GM18507 (cell line): ENCODE data around the gene CRACR2A.

ENCODE experiments used
- DNase-seq: peaks from one replicate; pipeline ENCODE4 v3.0.0; 2011; ENCODE audit warnings: low read depth; ENCODE audit not compliant: insufficient read length; ENCODE audit errors: extremely low spot score
- FAIRE-seq: peaks from 2 replicates; lab custom pipeline; 2011; peaks lifted over from hg19 to GRCh38; lab: Jason Lieb, UNC

The CRACR2A gene

DNA sequence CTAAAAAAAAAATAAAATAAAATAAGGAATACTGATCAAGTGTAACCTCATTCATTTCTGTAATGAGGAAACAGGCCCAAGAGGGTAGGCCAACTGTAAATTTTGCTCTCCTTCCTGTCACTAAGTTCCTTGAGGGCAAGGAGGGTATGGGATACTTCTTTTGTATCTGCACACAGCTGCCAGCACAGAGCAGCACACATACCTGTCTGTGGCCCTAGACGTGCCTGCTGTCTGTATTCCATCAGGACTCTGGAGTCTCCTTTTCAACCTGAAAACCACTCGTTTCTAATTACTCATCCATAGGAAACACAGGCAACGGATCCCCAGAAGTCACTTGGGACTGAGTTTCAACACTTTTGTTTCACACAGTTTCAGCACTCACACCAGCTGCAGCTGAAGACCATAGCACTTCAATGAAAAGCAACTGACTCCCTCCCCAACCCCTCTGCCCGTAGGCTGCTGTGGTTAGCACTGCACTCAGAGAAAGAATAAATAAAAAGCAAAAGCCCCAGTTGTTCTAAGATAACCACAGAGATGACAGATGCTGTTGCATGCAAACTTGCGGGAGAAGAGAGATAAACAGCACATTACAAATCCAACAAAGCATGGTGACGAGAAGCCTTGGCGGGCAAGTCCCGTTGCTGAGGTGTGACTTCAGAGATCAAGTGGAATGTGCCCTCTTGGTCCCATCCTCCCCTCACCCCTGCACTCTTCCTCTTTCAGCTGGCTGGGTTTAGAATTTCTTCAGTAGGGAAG is 24.9 kb downstream of the CRACR2A start:
- FAIRE-seq = peak; percentile 88
- no peak for DNase-seq

DNA sequence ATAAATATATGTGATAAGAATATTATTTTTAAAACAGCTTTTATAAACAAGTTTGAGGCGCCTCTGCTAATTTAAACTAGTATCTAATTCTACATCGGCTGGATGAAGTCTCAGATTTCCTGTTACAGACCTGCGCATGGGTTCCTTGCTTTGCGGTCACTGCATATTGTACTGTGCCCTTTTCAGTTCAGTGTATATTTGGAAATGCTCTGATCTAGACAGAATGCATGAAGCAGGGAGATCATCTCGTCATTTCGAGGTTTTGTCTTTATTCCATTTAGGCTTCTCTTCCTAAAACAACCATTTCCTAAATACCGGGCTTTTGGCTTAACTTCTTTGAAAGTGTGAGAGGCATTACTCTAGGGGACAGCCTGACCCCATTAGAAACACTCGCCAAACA is 25.6 kb downstream of the CRACR2A start:
- FAIRE-seq (no peak), DNase-seq (no peak)

DNA sequence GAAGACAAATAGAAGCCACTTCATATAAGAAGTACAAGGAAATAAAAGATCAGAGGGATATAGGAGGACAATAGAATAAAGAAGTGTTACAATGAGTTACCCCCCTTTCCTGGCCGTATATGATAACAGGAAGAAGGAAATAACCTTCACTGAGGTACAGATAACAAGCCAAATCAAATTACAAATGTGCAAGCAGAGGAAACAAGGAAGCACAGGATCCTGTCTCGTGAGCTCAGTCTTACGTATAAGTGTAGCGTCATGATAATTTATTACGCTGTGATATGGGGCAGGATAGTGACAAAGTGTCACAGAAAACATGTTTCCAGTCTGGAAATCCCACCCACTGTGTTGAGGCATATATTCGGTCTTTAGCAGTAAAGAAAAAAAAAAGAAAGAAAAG is 26.5 kb downstream of the CRACR2A start:
- no peak for FAIRE-seq

DNA sequence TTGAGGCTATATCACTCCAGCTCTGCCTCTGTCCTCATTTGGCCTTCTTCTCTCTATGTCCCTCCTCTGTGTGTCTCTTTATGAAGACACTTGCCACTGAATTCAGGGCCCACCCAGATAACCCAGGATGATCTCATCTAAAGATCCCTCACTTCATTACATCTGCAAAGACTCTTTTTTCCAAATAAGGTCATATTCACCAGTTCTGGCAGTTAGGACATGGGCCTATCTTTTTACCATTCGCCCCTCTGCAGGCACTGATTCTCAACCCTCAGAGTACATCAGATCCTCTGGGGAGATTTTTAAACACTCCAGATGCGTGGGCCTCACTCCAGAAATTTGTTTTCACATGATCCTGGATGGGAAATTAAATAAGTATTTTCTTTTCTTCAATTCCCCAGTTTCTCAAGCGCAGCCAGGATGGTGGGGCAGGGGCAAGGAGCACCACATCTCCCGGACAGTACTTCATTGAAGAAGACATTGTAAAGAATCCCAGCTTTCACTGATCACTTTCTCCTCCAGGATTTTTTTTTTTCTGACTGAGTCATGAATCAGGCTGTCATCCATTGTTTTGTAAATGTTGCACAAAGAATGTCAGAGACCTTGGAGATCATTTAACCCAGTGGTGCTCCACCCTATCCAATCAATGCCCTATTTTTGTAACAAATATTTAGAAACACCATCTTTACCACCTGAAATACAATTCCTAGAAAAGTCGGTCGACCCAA is 27.4 kb downstream of the CRACR2A start:
- DNase-seq (no peak), FAIRE-seq (no peak)

More for the DNA sequence above, 26.5 kb downstream of the CRACR2A start:
- no peak for DNase-seq

DNA sequence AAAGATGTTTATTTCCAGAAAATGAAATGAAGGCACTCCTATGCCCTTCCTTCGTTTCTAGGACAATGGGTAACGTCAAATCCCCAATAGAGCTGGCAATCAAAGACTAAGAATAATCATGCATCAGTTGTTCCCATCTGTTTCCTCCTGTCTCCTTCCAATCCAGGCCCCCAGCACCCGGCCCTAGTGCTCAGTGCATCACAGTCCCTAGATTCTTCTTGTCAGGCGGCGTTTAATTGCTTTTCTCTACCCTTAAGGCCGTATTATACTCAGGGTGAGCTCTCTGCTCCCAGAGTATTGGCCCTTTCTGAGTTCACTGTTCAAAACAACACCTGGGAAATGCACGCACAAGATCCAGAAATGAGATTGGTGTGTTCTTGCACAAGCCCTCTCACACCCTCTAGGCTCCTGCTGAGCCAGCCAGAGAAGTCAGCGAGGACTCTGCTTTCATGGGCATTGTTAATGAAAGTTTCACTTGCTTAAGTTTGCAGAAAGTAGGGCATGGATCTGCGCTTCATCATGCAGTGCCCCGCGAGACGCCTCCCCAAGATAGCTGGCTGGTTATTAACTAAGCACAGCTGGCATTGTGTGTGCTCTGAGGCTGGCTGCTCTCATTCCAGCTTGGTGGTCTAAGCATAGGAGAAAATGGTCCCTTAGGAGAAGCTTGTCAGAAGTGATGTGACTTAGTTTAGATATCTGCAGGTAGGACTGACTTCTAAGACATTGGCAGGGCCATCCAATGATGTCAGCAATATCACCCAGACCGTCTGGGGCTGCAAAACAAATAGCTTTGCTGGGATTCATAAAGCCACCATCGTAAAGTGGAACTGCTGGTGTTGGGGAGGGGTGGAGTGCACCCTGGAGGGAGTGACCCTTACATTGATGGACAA is 28.7 kb downstream of the CRACR2A start:
- DNase-seq = no peak
- FAIRE-seq = no peak

DNA sequence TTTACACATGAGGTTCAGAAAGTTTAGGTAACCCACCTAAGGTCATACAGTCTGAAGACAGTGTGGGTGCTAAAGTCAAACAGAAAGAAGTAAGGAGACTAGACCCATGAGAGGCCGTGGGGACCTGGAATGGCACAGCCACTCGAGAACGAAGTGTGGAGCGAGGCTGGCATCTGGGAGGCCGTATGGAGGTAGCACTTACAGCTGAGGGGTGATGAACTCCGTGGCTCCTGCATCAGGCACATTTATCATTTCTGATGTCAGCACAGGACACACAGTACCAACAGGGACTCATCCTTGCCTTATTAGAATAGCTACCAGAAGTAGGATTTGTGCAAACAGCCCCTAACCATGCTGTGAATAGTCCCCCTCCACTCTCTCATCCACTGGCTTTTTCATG is 30.5 kb downstream of the CRACR2A start:
- DNase-seq (no peak), FAIRE-seq (no peak)

DNA sequence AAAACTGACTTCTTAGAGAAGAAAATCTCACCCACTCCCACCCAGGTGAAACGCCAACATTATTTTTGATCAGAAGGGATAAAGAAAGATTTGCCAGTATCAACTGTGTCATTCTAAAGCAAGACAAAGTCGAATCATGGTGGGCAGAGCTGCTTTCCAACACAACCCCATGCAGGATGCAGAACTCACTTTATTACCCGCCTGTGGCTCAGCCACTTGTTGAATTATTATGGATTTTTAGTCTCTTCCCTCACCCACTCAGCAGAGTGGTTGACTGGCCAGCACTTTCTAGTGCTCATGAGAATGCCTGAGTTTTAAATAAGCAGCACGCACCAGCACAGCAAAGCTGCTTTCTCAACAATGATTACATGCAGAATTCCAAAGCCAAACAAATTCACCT is 32.1 kb downstream of the CRACR2A start:
- no peak for FAIRE-seq

DNA sequence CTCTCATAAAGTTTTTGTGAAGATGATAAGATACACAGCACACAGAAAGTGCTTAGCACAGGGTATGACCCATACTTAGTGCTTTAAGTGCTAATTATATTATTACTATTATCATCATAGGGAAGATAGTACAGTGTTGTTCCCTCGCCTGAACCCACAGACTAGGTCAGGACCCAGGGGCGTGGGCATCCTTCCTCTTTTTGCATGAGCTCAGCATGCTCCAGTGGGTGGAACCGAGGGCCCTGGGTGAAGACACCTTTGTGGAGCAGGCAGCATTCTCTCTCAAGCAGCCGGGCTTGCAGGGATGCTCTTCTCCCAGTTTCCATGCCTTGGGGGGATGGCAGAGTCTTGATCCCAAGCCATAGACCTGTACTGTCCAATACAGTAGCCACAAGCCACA is 34.8 kb downstream of the CRACR2A start:
- FAIRE-seq = no peak
- no peak for DNase-seq

More for the DNA sequence above, 32.1 kb downstream of the CRACR2A start:
- DNase-seq = no peak

DNA sequence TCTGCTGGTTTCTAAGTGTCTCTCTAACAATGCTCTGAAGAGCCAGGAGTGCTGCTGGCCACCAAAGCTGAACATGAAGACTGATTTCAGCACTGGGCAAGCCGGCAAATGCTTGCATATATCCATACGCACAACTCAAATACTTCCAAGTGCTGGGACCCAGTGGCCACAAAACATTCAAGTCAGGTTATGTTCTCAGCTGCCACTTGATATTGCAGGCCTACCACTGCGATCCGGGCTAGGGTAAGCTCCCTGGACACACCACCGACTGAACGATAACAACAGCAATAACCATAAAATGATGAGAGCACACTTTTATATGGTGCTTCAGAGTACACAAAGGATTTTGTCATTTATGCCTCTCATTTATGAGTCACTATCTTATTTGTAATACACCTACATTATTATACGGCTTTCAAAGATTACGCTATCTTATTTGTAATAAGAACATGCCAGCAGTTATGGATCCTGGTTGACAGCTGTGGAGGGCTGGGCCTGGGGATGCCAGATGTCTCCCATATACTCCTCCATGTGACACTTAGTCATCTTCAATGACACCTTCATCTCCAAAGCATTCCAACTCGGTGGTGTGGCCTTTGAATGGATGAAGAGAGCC is 35.5 kb downstream of the CRACR2A start:
- FAIRE-seq (no peak), DNase-seq (no peak)

DNA sequence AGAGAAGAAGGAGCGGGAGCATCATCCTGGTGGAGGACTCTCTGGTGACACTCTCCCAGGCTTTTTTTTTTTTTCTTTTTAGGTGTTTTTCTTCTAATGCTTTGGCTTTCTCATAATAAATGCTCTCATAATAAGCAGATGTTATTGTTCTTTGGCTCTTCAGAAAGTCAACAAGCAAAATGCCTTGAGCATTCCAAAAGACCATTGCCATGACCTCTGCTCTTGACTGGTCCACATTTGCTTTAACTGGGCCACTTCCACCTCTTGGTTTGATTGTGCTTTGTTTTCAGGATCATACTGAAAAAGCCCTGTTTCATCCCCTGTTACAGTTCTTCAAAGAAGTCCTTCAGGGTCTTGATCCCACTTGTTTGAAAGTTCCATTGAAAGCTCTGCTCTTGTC is 36.9 kb downstream of the CRACR2A start:
- no peak for FAIRE-seq
- no peak for DNase-seq

DNA sequence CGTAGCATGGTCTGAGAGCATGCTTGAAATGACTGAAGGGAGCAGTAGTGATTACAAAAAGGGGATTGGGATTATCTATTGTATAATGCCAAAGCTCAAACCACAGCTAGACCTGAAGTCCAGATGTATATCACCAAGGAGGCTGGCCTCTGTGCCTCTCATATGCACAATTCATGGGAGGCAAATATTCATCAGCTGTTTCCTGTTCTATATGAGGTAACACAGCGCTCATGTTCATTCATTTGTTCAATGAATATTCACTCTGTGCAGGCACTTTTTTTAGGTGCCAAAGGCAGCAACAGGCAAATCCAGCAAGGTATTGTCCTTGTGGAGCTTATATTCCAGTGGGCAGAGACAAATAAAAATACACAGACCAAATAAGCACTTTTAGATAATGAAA is 39.0 kb downstream of the CRACR2A start:
- DNase-seq (no peak), FAIRE-seq (no peak)

DNA sequence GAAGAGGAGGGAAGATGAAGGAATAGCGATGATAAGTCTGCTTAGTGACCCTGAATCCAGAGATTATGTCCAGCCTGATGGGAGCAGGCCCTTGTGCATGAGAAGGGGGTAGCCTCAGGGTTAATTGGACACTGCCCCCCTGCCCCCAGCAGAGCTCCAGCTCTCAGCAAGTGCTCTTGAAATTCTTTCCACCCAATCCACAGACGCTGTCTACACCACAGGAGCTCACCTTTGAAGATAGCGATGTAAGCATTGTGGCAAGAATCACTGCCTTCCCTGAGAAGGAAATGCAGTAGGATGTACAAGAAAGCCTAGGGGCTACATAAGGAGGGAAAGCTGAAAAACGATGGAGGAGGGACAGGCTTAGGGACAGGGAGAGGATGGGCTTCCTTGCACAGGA is 39.4 kb downstream of the CRACR2A start:
- FAIRE-seq (no peak), DNase-seq (no peak)

DNA sequence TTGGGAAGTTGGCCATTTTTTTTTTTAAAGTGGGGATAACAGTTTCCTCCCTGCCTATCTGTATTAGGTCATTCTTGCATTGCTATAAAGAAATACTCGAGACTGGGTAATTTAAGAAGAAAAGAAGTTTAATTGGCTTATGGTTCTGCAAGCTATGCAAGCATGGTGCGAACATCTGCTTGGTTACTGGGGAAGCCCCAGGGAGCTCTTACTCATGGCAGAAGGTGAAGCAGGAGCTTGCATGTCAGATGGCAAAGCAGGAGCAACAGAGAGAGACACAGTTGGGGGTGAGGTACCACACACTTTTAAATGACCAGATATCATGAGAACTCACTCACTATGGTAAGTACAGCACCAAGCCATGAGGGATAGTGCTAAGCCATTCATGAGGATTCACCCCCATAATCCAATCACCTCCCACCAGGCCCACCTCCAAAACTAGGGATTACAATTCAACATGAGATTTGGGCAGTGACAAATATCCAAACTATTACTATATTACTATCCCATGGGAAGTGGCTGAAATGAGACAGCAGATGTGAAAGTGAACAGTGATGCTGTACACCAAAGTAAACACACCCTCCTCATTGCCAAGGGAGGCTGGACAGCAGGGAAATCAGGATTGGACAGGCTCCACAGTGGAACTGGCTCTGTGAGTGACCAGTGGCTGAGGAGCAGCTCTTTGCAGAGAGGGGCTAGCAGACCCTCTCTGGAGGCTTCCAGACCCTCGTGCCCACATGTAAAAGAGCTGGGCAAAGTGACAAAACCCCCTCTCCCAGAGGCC is 40.5 kb downstream of the CRACR2A start:
- no peak for DNase-seq
- FAIRE-seq = no peak

DNA sequence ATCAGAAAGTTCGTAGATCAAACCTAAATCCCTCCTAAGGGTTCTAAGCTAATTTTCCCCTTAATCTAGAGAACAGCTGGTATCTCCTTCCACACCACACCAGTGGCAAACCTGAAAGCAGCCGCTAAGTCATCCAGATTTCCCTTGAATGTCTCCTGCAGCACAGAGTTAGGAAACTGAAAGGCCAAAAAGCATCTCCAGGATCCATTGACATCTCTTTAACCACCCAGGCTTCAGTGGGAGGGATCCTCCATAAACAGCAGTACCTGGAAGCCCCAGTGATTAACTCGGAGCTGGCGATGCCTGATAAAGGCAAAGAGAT is 47.6 kb downstream of the CRACR2A start:
- DNase-seq = no peak
- no peak for FAIRE-seq

DNA sequence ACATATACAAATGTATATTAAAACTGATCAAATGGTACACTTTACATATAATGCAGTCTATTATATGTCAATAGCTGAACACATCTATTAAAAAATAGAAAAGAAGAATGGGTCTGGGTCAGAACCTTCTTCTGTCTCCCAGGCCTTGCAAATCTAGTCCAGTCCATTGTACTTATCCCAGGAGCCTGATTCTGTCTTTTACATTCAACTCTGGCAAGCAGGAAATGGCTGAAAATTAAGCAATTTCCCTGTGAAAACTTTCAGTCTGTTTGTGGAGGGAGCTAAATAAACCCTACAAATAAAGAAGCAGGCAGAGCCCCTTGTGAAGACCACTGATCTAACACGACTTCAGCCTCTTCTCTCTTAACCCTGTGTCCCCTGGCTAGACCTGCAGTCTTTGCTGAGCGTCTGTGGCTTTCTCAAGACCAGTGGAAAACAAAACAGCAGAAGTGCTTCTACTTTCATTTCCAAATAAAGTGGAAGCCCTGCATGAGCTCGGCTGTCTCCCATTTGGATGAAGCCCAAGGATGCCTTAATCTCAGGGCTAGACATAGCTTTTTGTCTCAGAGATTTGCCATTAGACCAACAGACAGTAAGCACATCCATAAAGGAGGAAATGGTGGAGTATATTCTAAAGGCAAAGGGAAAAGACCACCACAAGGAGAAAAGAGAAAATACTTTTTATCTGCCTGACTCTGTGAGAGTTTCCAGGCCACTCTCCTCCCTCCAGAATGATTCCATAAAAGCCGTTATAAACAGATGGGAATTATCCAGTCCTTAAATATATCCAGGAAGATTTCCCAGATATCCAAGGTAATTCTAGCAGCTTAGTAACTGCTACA is 48.2 kb downstream of the CRACR2A start:
- no peak for DNase-seq

DNA sequence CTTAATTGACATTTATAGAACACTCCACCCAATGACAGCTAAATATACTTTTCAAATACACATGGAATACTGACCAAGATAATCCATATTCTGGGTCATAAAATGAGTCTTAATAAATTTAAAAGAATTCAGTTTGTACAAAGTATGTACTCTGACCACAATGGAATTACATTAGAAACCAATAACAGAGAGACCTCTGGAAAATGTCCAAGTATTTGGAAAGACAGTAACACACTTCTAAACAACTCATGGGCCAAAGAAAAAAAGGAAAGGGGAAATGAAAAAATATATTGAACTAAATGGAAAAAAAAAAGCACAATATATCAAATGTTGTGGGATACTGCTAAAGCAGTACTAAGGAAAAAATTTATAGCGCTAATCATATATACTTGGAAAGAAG is 52.0 kb downstream of the CRACR2A start:
- FAIRE-seq (no peak), DNase-seq (no peak)

More for the DNA sequence above, 48.2 kb downstream of the CRACR2A start:
- FAIRE-seq = no peak

DNA sequence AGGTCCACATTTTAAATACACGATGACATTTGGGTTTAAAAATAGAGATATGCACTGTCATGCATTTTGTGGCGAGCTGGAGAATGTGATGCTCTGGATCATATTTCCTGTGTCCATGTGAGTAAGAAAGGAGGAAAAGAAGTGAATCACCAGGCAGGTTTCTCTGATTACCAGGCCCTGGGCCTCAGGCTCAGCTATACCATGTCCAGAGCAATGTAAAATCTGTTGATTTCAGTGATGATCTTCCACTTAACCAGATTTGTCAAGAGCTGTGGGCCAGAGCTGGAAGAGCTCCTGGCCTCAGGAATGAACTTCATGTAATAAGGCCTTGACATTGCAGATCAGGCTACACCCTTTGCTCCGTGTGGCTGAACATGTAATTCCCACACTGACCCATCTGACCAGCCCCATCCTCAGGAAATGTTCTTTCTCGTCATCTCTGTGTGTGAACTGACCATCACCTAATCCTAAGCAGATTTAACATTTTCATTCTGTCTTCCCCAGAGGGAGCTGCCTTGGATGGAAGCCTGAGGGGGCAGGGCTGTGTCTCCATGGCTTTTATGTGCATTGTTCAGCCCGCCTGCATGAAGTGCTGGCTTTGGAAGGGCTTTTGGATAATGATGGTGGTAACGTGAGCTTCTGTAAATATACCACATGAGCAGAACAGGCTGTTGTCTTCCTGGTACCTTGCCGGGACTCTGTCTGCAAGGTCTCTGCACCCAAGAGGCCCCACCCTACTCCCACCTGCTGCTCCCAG is 54.5 kb downstream of the CRACR2A start:
- FAIRE-seq (no peak), DNase-seq (no peak)
